CD4-positive, alpha-beta memory T cell (primary cell): ENCODE results near the gene PRPF40B. TPM values are rescaled to one million over a fixed set of nuclear protein-coding genes. Genes with fewer than 3 reads are reported as not detected.

ENCODE experiments used
- CTCF ChIA-PET: fragments of 350-600 bp; sonication (Branson Sonifier 250); formaldehyde crosslinking; loops from one replicate; lab custom pipeline; 2021; ENCODE audit warnings: inconsistent platforms; ENCODE audit not compliant: partially characterized antibody; lab: Charles Lee
- POLR2A ChIA-PET: fragments of 350-600 bp; sonication (Branson Sonifier 250); formaldehyde crosslinking; loops from one replicate; lab custom pipeline; 2021; ENCODE audit not compliant: partially characterized antibody; lab: Charles Lee
- DNase-seq, 5 donors: peaks; one replicate each; pipeline versions ENCODE4 v3.0.0 to v3.0.0-alpha.2; 2020 to 2022; ENCODE audit warnings: mixed read lengths in 1 of 5
- H3K27ac ChIP-seq: one replicate; pipeline ENCODE4 v1.7.0; 2013; ENCODE audit warnings: low read depth, low read length
- H3K27me3 ChIP-seq: 2 replicates; pipeline ENCODE4 v1.7.0; 2013; ENCODE audit warnings: mild to moderate bottlenecking, low read length, moderate library complexity; ENCODE audit not compliant: insufficient read depth
- H3K36me3 ChIP-seq: 2 replicates; pipeline ENCODE4 v1.7.0; 2013; ENCODE audit warnings: mild to moderate bottlenecking, low read length, moderate library complexity; ENCODE audit not compliant: insufficient read depth
- H3K4me1 ChIP-seq: 2 replicates; pipeline ENCODE4 v1.7.0; 2013; ENCODE audit warnings: mild to moderate bottlenecking, low read length, moderate library complexity; ENCODE audit not compliant: insufficient read depth
- H3K4me3 ChIP-seq, 2 donors: one replicate each; pipeline ENCODE4 v1.7.0; 2013; ENCODE audit warnings: low read length in 2 of 2, mild to moderate bottlenecking in 1 of 2
- H3K9me3 ChIP-seq, 2 donors: one replicate each; pipeline ENCODE4 v1.7.0; 2013; ENCODE audit warnings: low read length in 2 of 2, control low read depth in 1 of 2; ENCODE audit not compliant: control insufficient read depth in 1 of 2
- H3K27ac Mint-ChIP-seq, 7 donors: one replicate each; pipeline ENCODE4 v1.8.0; 2020 to 2021; ENCODE audit warnings: mixed read lengths in 7 of 7, mild to moderate bottlenecking in 6 of 7, inconsistent platforms in 3 of 7, moderate library complexity in 3 of 7
- H3K27me3 Mint-ChIP-seq, 2 donors: one replicate each; pipeline ENCODE4 v1.8.0; 2020 to 2021; ENCODE audit warnings: mixed read lengths in 2 of 2
- H3K36me3 Mint-ChIP-seq, 2 donors: one replicate each; pipeline ENCODE4 v1.8.0; 2020 to 2021; ENCODE audit warnings: mixed read lengths in 2 of 2, inconsistent platforms in 1 of 2, mild to moderate bottlenecking in 1 of 2
- H3K4me1 Mint-ChIP-seq, 4 donors: one replicate each; pipeline ENCODE4 v1.8.0; 2020 to 2021; ENCODE audit warnings: mixed read lengths in 4 of 4, mild to moderate bottlenecking in 1 of 4
- H3K4me3 Mint-ChIP-seq, 8 donors: one replicate each; pipeline ENCODE4 v1.8.0; 2020 to 2021; ENCODE audit warnings: mixed read lengths in 8 of 8, mild to moderate bottlenecking in 7 of 8, moderate library complexity in 6 of 8, inconsistent platforms in 3 of 8
- H3K9me3 Mint-ChIP-seq, 8 donors: one replicate each; pipeline ENCODE4 v1.8.0; 2020 to 2021; ENCODE audit warnings: mixed read lengths in 8 of 8, mild to moderate bottlenecking in 5 of 8, inconsistent platforms in 3 of 8, moderate library complexity in 1 of 8
- intact Hi-C: fragments of 100-400 bp; cut with micrococcal nuclease; formaldehyde crosslinking; loops from one replicate; pipeline ENCODE4 v1.15.1; 2023
- polyA plus RNA-seq, 2 donors: library from polyadenylated mRNA; unstranded; fragments of 300-500 nt; fragmentation: Illumina TruSeq; gene quantifications; one replicate each; pipeline ENCODE4 v1.2.3, GENCODE V29; 2021
- total RNA-seq, 2 experiments: library from RNA; stranded (reverse); gene quantifications; one replicate each; pipeline ENCODE4 v1.2.3, GENCODE V29; 2021

The PRPF40B gene
- total and polyA plus RNA-seq, 4 experiments from 2014 or later, result 0.73 to 15.9 (median 9.9) TPM

DNA sequence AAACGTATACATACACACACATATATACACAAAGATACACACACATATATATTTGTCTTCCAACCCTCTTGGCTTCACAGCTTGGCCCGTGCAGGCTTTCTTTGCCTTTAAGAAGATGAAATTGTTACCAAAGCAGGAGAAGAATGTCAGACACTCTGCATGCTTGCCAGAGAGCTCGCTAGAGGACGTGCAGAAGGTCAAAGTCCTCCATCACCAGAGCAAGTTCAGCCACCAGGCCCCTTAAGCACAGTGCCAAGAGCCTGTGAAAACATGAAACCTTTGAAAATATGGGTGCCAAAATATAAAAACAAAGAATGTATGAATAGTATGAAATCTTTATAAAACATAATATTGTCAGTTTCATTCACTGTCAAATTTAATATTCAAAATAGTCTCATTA is 40.5 kb upstream of the PRPF40B start:
- Mint-ChIP-seq H3K4me3 (no peak overlapping the region), H3K4me1 (peaks cover 0 to 6% (median 4%) of the 10 kb centered on the region in 4 donors), H3K27ac (peak overlapping the region in 1 of 7 donors; percentile 67), H3K27me3 (no peaks in the 10 kb centered on the region), H3K9me3 (no peaks in the 10 kb centered on the region), H3K36me3 (peaks cover 11 to 31% of the 10 kb centered on the region in 2 donors)
- ChIA-PET POLR2A (no interaction called here), CTCF (interaction anchor here (1.6 to 7.0 kb wide), 3 partner anchors 22 to 224 kb away, joined by 4 to 64 read pairs (median 44); no protein-coding TSS in a partner anchor)
- intact Hi-C loops, result no loop called here
- H3K36me3 ChIP-seq, result no peaks in the 10 kb centered on the region
- no peak for DNase-seq
- H3K4me1 ChIP-seq, result no peaks in the 10 kb centered on the region
- no peaks in the 10 kb centered on the region for H3K9me3 ChIP-seq
- no peaks in the 10 kb centered on the region for H3K27me3 ChIP-seq
- no peak overlapping the region for H3K4me3 ChIP-seq
- H3K27ac ChIP-seq, result no peak overlapping the region

DNA sequence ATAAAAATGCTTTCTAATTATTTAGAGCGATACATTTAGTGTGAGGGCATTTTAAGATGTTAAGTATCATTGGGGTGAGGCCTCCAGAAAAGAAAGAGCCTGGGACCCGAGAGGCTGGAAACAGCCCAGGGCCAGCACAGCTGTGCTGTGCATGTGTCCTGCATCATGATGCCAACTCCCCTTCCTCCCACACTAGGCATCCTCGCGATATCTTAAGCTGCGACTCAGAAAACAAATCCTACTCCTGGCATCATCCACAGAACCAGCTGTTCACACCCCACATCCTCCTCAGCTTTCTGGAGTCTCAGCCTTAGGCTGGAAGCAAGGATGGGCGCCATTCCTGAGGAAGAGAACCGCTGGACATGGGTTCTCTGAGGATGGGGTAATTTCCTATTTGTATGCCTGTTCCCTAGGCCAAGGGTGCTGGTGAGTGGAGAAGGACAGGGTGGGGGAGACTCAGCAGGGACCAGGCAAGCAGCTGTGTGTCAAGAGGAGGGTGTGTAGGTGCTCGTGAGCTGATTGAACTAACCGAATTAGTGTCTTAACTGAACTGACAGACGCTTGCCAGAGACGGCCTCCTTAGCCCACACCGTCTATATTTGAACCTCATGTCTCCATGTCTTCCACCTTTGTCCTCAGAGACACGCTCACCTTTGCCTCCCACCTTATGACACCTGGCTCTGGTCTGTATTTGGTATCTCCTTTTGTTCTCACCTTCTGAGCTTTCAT is 39.8 kb upstream of the PRPF40B start:
- Mint-ChIP-seq H3K27me3 (no peaks in the 10 kb centered on the region), H3K27ac (no peak overlapping the region), H3K9me3 (no peaks in the 10 kb centered on the region), H3K4me3 (no peak overlapping the region), H3K36me3 (peaks cover 10 to 31% of the 10 kb centered on the region in 2 donors), H3K4me1 (peaks cover 0 to 6% (median 4%) of the 10 kb centered on the region in 4 donors)
- H3K27me3 ChIP-seq, result no peaks in the 10 kb centered on the region
- ChIA-PET POLR2A (interaction anchor here (0.9 kb wide), 1 partner anchor 39 kb away, joined by 5 read pairs; the partner anchor contains the start of gene PRPF40B), CTCF (interaction anchor here (2.1 to 7.0 kb wide), 3 partner anchors 32 to 225 kb away, joined by 5 to 64 read pairs (median 44); no protein-coding TSS in a partner anchor)
- H3K4me1 ChIP-seq, result no peaks in the 10 kb centered on the region
- no peaks in the 10 kb centered on the region for H3K9me3 ChIP-seq
- no peak overlapping the region for H3K4me3 ChIP-seq
- intact Hi-C loops, result no loop called here
- no peak overlapping the region for H3K27ac ChIP-seq
- no peak for DNase-seq
- no peaks in the 10 kb centered on the region for H3K36me3 ChIP-seq

DNA sequence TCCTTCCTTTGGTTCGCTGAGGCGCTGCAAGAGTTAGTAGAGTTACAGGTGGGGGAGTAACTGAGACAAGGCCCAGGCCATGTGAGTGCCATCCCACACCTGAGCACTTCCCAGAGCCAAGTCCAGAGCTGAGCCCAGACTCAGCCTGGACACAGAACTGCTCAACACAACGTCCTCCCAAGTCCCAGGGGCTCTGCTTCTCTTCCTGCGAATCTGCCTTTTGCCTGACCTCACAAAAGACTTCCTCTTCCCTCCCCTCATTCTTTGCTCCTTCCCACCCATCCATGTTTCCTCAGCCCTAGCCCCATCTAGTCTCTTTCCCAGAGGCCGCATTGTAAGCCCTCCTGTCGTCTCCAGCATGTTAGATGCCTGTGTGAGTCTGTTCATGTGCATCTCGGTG is 38.8 kb upstream of the PRPF40B start:
- no peaks in the 10 kb centered on the region for H3K27me3 ChIP-seq
- H3K4me1 ChIP-seq, result no peaks in the 10 kb centered on the region
- no peak overlapping the region for H3K4me3 Mint-ChIP-seq
- H3K4me3 ChIP-seq, result no peak overlapping the region
- no peaks in the 10 kb centered on the region for H3K27me3 Mint-ChIP-seq
- ChIA-PET CTCF (interaction anchor here (2.1 kb wide), 1 partner anchor 226 kb away, joined by 5 read pairs; no protein-coding TSS in a partner anchor), POLR2A (interaction anchor here (0.9 kb wide), 1 partner anchor 38 kb away, joined by 5 read pairs; the partner anchor contains the start of gene PRPF40B)
- peaks cover 9 to 31% of the 10 kb centered on the region in 2 donors for H3K36me3 Mint-ChIP-seq
- H3K27ac ChIP-seq, result no peak overlapping the region
- H3K36me3 ChIP-seq, result no peaks in the 10 kb centered on the region
- no peaks in the 10 kb centered on the region for H3K9me3 Mint-ChIP-seq
- intact Hi-C loops, result no loop called here
- H3K27ac Mint-ChIP-seq, result no peak overlapping the region
- no peak for DNase-seq
- H3K4me1 Mint-ChIP-seq, result peaks cover 0 to 6% (median 3%) of the 10 kb centered on the region in 4 donors
- no peaks in the 10 kb centered on the region for H3K9me3 ChIP-seq

DNA sequence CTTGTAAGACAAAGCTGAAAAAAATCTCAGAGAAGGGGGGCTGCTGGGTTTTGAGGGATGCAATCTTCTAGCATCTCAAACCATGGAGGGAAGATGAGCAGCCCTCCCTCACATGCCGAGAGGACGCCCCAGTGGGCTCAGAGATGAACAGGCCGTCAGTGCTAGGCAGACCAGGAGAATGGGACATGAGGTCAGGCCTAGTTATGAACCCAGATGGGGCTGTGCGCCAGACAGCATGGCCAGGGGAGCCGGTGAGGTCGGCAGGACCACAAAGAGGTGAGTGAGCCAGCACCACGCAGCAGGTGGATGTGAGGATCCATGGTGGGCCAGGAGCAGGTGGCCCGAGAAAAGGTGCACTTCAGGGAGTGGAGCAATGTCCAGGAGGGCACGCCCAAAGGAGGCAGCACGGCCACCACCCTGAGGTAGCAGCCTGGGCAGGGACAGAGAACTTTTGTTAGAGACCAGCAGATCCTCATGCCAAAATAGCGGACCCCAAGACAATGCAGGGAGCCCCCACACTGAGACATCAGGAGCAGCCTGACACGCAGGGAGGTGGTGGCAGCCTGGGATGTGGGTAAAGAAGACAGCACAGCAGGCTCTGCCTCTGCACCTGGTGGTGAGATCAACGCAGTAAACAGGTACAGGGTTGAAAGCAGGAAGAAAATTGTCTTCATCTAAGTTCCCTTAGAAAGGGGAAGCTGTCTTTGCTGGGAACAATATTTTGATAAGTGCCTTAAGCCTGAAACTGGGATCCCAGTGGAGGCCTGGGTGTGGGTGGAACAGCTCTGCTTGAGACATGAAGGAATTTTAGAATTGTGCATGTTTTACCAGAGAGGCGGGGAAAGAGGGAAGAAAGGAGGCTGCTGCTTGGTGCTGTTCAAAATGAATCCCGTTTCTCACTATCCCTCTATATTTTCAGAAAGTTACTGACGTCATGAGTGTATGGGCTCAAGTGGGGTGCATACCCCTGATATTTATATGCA is 37.6 kb upstream of the PRPF40B start:
- intact Hi-C loops, result no loop called here
- Mint-ChIP-seq H3K36me3 (peaks cover 9 to 40% of the 10 kb centered on the region in 2 donors), H3K4me1 (peaks cover 0 to 3% (median 0%) of the 10 kb centered on the region in 4 donors), H3K27me3 (no peaks in the 10 kb centered on the region), H3K27ac (peak overlapping the region in 1 of 7 donors; percentile 12), H3K4me3 (no peak overlapping the region), H3K9me3 (peaks cover 0 to 1% (median 0%) of the 10 kb centered on the region in 8 donors)
- no peak for DNase-seq
- ChIA-PET CTCF (interaction anchor here (2.1 kb wide), 1 partner anchor 227 kb away, joined by 5 read pairs; no protein-coding TSS in a partner anchor), POLR2A (no interaction called here)
- no peaks in the 10 kb centered on the region for H3K4me1 ChIP-seq
- H3K9me3 ChIP-seq, result no peaks in the 10 kb centered on the region
- H3K36me3 ChIP-seq, result no peaks in the 10 kb centered on the region
- no peak overlapping the region for H3K27ac ChIP-seq
- H3K27me3 ChIP-seq, result no peaks in the 10 kb centered on the region
- H3K4me3 ChIP-seq, result no peak overlapping the region

DNA sequence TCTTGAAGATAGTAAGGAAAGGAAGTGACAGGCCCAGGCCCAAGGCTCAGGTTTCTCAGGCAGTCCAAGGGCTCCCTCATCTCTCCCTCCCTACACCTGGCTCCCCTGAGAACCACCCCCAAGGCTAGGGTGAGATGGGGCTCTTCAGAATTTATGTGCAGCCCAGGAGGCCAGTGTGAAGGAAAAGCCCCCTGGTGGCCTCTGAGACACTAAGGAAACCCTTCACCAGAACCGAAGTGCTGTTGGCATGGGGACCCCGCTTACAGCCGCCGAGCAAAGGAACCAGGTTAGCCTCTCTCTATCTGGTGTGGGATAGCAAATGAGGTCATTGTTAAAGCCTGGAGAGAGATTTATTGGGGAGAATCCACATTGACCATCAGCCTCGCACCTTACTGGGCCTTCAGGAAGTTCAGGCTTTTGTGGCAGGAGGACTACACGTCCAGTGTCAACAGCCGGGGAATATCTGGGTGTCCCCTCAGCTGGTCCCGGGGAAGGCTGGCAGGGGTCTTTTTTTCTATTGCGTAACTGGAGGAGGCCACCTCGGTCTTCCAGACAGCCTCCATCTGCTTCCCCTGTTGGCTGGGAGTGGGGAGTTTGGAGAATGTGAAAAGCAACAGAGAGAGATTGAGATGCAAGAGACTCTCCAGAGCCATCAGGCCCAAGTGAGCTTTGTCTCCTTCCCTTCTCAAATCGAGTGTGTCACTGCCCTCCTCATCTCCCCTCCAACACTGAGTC is 36.0 kb upstream of the PRPF40B start:
- H3K4me3 ChIP-seq, result no peak overlapping the region
- Mint-ChIP-seq H3K27me3 (no peaks in the 10 kb centered on the region), H3K4me1 (no peaks in the 10 kb centered on the region), H3K4me3 (no peak overlapping the region), H3K27ac (no peak overlapping the region), H3K9me3 (peaks cover 0 to 6% (median 0%) of the 10 kb centered on the region in 8 donors), H3K36me3 (peaks cover 9 to 40% of the 10 kb centered on the region in 2 donors)
- H3K27me3 ChIP-seq, result no peaks in the 10 kb centered on the region
- H3K4me1 ChIP-seq, result no peaks in the 10 kb centered on the region
- POLR2A ChIA-PET, result no interaction called here
- no peaks in the 10 kb centered on the region for H3K9me3 ChIP-seq
- H3K27ac ChIP-seq, result no peak overlapping the region
- intact Hi-C loops, result no loop called here
- CTCF ChIA-PET, result no interaction called here
- DNase-seq, result no peak
- no peaks in the 10 kb centered on the region for H3K36me3 ChIP-seq

DNA sequence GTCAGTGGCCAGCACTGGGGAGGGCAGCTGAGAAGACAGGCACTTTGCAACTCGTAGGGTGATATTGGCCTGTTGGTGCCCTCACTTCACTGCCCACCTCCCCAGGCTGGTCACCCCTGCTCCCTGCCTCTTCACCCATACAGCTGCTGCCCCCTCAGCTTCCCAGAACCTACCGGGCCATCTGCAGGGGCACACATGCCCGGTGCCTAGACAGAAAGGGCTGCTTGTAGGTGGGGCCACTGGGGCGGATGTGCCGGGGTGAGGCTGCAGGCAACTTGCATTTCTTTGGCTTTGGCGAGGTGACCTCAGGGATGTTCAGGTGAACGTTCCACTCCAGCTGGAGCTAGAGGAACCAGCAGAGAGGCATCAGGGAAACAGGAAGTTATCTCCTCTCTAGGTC is 35.1 kb upstream of the PRPF40B start:
- no peaks in the 10 kb centered on the region for H3K9me3 ChIP-seq
- no peaks in the 10 kb centered on the region for H3K27me3 Mint-ChIP-seq
- H3K27ac Mint-ChIP-seq, result no peak overlapping the region
- peaks cover 0 to 6% (median 0%) of the 10 kb centered on the region in 8 donors for H3K9me3 Mint-ChIP-seq
- H3K27ac ChIP-seq, result no peak overlapping the region
- no peaks in the 10 kb centered on the region for H3K4me1 Mint-ChIP-seq
- H3K4me1 ChIP-seq, result no peaks in the 10 kb centered on the region
- ChIA-PET POLR2A (no interaction called here), CTCF (no interaction called here)
- H3K4me3 ChIP-seq, result no peak overlapping the region
- H3K36me3 Mint-ChIP-seq, result peaks cover 5 to 35% of the 10 kb centered on the region in 2 donors
- no peaks in the 10 kb centered on the region for H3K27me3 ChIP-seq
- no peaks in the 10 kb centered on the region for H3K36me3 ChIP-seq
- no peak overlapping the region for H3K4me3 Mint-ChIP-seq
- no peak for DNase-seq
- intact Hi-C loops, result no loop called here
